ENCODE measurements around the gene CADM4. TPM values are rescaled to one million over a fixed set of nuclear protein-coding genes. Genes with fewer than 3 reads are reported as not detected.

CADM4 gene
- total and polyA plus RNA-seq, 2 of the 8 experiments (the other 6 are each of a cell fraction or from before 2014, with no cell fraction given), result 13.5 to 25.0 TPM

- Histone ChIP-seq H3K79me2 (ENCODE audit: control insufficient read depth in 1 of 2, insufficient read depth in 2 of 2, low read length in 2 of 2) (no peaks in the 10 kb centered on the region), H2AFZ (ENCODE audit: low read length) (peak overlapping the region; percentile 36; the same call in 1 of the 2 replicates), H2AK5ac (ENCODE audit: low read depth, low read length) (no peak overlapping the region), H2BK15ac (ENCODE audit: low read length) (peak overlapping the region; percentile 92; the same call in 1 of the 2 replicates), H3K23ac (ENCODE audit: insufficient read length) (no peak overlapping the region), H2BK20ac (ENCODE audit: low read length) (no peak overlapping the region), H3K36me3 (ENCODE audit: control insufficient read depth in 2 of 4, insufficient read depth in 4 of 4, low read length in 3 of 4) (no peaks in the 10 kb centered on the region), H3K9ac (replicated peaks in 1 of 4; ENCODE audit: extremely low read depth in 1 of 4, low read depth in 3 of 4, low read length in 3 of 4) (no peak overlapping the region), H2BK12ac (ENCODE audit: low read depth, low read length) (peak overlapping the region; percentile 82; the same call in 1 of the 2 replicates), H4K5ac (ENCODE audit: insufficient read length, low read depth, low read length) (no peak overlapping the region), H3K27ac (ENCODE audit: low read depth, low read length) (no peak overlapping the region), H3K14ac (ENCODE audit: insufficient read length) (no peak overlapping the region), H3K18ac (ENCODE audit: extremely low read depth, low read length) (no peak overlapping the region), H4K8ac (ENCODE audit: extremely low read depth, insufficient read depth, low read length) (no peak overlapping the region), H3K4me1 (replicated peaks in 1 of 4; ENCODE audit: control insufficient read depth in 3 of 4, insufficient read depth in 4 of 4, low read length in 3 of 4) (peaks cover 0 to 11% (median 7%) of the 10 kb centered on the region in 4 experiments), H3K23me2 (ENCODE audit: low read depth, low read length) (no peaks in the 10 kb centered on the region), H2BK120ac (replicated peaks; ENCODE audit: low read depth, low read length) (no peak overlapping the region), H2BK5ac (ENCODE audit: low read depth, low read length) (no peak overlapping the region), H3K4me3 (ENCODE audit: extremely low read depth in 1 of 4, insufficient read depth in 2 of 4, low read depth in 3 of 4, low read length in 4 of 4) (no peak overlapping the region), H4K91ac (replicated peaks; ENCODE audit: insufficient read length, low read length) (no peak overlapping the region), H3K4me2 (ENCODE audit: insufficient read depth in 1 of 2, low read depth in 2 of 2, low read length in 2 of 2) (no peak overlapping the region), H3K27me3 (replicated peaks in 1 of 4; ENCODE audit: control insufficient read depth in 3 of 4, extremely low read depth in 1 of 4, insufficient read depth in 3 of 4, low read length in 3 of 4) (no peaks in the 10 kb centered on the region), H3K4ac (replicated peaks; ENCODE audit: insufficient read length, low read depth, low read length) (peak overlapping the region; percentile 51), H4K20me1 (replicated peaks in 1 of 2; ENCODE audit: control insufficient read depth in 1 of 2, insufficient read depth in 2 of 2, low read length in 2 of 2) (peaks cover 0 to 2% of the 10 kb centered on the region in 2 experiments), H3K79me1 (ENCODE audit: low read depth, low read length) (no peaks in the 10 kb centered on the region), H3K56ac (replicated peaks; ENCODE audit: insufficient read length, low read depth, low read length) (no peak overlapping the region), H3K9me3 (ENCODE audit: insufficient read depth in 2 of 2, low read depth in 1 of 2, low read length in 1 of 2) (no peaks in the 10 kb centered on the region)
- DNase-seq (ENCODE audit: low read depth in 1 of 2, low spot score in 2 of 2) (no peak), FAIRE-seq (no peak)
- POLR2A ChIA-PET (ENCODE audit: partially characterized antibody), result no interaction called here
- CTCF ChIA-PET (ENCODE audit: partially characterized antibody), result interaction anchor here (0.8 kb wide), 1 partner anchor 81 kb away, joined by 3 read pairs; no protein-coding TSS in a partner anchor
- WGBS, 2 experiments (ENCODE audit: extremely low coverage in 1 of 2, insufficient coverage in 1 of 2, insufficient read length in 1 of 2, insufficient replicate concordance in 2 of 2, low coverage in 1 of 2, low lambda C conversion rate in 2 of 2, missing lambda C conversion rate in 1 of 2), result 90% methylated on average over 11 of the region's 11 CpGs; no CpG with 5 or more reads in 1 of the 2 experiments
- no peak for TF ChIP-seq ATF3 (IDR thresholded peaks at IDR 0.05; ENCODE audit: insufficient read depth, low read depth, low read length)
Observed at GRCh38 chr19:43675906-43676305, 36.3 kb upstream of the CADM4 start.
